ENCODE measurements around the gene FASN.

Gene FASN

GRCh38 chr17:82117139-82118090 is 19.4 kb upstream of the FASN start:
- DNase-seq: no peak

GRCh38 chr17:82116246-82116645 is 18.2 kb upstream of the FASN start:
- DNase-seq: no peak

DNA sequence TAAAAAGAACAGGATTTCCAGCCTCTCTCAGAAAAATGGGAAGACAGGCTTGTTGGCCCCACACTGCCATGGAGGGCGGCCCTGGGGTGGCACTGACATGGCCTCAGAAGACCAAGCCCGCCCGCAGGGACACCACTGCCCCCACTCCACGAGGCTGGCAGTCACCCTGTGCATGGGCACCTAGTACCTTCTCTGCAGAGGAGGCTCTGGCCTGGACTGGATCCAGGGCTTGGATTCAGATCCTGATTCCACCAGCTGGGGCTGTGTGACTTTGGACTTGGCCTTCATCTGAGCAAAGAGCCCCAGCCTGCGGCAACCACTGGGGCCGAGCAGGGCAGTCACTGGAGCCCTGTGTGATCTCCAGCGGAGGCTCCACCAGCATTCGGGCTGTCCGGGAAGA is 16.8 kb upstream of the FASN start:
- DNase-seq: no peak

GRCh38 chr17:82114447-82114846 is 16.4 kb upstream of the FASN start:
- DNase-seq: no peak

- DNase-seq: no peak
Observed at GRCh38 chr17:82113941-82114340, 15.9 kb upstream of the FASN start.

GRCh38 chr17:82113422-82113821 is 15.4 kb upstream of the FASN start:
- no peak for DNase-seq

GRCh38 chr17:82112914-82113311 is 14.9 kb upstream of the FASN start:
- DNase-seq: no peak

- DNase-seq: no peak
Observed at GRCh38 chr17:82112181-82112913, 14.3 kb upstream of the FASN start.

- DNase-seq: no peak
Observed at GRCh38 chr17:82110298-82110697, 12.3 kb upstream of the FASN start.

- DNase-seq: no peak
Observed at GRCh38 chr17:82108961-82109475, 11.0 kb upstream of the FASN start.

GRCh38 chr17:82108496-82108945 is 10.5 kb upstream of the FASN start:
- DNase-seq: no peak

- no peak for DNase-seq
Observed at GRCh38 chr17:82108038-82108437, 10.0 kb upstream of the FASN start.

DNA sequence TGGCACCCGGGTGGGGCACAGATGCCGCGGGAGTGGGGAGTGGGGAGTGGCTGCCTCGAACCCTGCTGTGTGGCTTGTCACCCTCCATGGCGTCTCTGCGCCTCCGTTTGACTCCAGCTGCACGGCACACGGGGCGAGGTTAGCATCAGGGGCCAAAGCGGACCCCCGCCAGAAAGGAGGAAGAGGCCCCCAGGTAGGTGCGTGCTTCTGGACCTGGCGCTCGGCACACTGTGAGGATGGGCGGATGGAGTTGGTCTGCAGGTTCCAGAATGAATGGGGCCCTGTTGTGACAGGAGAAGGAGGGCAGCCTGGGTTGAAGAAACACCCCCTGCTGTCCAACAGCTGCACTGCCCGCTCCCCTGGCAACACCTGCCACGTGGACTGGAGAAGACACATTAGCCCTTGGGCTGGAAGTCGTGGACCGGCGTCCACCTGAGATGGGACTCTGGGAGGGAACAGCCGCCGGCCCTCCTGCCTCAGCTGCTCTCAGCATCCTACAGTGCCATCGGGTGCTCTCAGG is 9.4 kb upstream of the FASN start:
- DNase-seq: no peak

GRCh38 chr17:82106688-82107305 is 8.8 kb upstream of the FASN start:
- DNase-seq: peak in 6 of 14 donors; percentile 37 to 69 (median 50)

DNA sequence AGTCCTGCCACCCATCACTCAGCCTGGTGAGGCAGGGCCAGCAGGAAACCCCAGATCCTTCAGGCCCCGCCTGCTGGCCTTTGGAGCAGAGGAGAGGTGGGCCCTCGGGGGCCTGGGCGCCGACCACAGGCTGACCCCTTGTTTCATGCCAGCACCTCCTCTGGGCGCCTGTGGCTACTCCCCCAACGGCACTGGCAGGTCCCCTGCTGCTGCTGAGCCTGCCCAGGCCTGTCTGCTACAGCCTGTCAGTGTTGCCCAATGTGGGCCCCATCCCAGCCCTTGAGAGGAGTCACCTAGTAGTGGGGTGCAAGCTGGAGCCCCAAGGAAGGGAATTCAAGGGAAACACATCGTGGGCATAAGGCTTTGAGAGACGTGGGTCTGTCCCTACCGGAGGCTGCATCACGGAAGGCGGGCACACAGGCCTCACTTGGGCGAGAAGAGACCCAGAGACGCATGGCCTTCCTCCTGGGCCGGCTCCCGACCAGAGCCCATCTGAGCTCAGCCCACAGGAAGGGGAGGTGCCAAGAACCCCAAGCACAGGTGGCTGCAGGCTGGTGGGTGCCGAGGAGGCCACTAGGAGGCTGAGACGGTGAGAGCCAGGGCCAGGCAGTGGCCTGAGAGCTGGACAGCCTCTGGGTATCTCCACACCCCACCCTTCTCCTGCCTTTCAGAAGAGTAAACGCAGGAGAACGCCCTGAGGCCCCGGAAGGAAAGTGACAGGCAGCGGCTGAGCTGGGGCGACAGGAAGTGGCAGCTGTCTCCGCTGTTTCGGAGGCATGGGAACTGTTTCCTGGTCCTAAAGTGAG is 8.0 kb upstream of the FASN start:
- peak in 5 of 14 donors; percentile 25 to 69 (median 53) for DNase-seq

- no peak for DNase-seq
Observed at GRCh38 chr17:82105417-82105881, 7.4 kb upstream of the FASN start.

GRCh38 chr17:82104797-82105416 is 6.9 kb upstream of the FASN start:
- no peak for DNase-seq

GRCh38 chr17:82103553-82104451 is 5.8 kb upstream of the FASN start:
- peak in 9 of 14 donors; percentile 24 to 75 (median 41) for DNase-seq

- DNase-seq: peak in 4 of 14 donors; percentile 22 to 66 (median 52)
Observed at GRCh38 chr17:82101767-82102679, 4.0 kb upstream of the FASN start.
